HG03139 (cell line): ENCODE results near the gene OSBPL2.

ENCODE experiments used
- ATAC-seq: cut with Tn5 transposase; IDR thresholded peaks from one replicate; pipeline ENCODE4 v1.9.1; 2021; ENCODE audit not compliant: unreplicated experiment

OSBPL2 gene

DNA sequence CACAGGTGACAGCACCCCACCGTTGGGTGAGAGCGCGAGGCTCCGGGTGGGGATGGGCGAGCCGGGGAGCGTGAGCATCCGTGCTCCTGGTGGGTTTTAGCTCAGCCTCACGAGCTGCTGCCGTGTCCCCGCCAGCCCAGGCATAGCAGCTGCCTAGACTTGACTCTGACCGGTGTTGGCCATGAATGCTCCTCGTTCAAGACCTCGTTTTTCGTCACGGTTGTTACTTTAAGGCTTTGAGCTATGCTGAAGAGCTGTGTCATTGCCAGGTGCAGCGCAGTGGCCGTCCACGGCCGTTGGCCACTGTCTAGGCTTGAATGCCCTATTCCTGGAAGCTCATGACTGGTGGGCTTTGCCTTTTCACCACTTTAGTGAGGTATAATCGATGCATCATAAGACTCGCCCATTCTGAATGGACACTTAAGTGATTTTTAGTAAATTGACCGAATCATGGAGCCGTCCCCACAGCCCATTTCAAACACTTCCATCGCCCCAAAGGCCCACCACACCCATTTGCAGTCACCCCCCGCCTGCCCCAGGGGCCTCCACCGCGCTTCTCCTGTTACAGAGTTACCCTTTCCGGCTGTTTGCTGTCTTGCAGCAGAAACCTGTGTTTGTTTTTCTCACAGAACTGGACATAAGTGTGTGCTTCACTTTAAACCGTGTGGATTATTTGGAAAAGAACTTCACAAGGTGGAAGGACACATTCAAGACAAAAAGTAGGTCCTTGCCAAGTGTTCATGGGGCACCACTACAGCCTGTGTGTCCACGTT lies 43.0 kb downstream of the OSBPL2 start:
- no peak for ATAC-seq

DNA sequence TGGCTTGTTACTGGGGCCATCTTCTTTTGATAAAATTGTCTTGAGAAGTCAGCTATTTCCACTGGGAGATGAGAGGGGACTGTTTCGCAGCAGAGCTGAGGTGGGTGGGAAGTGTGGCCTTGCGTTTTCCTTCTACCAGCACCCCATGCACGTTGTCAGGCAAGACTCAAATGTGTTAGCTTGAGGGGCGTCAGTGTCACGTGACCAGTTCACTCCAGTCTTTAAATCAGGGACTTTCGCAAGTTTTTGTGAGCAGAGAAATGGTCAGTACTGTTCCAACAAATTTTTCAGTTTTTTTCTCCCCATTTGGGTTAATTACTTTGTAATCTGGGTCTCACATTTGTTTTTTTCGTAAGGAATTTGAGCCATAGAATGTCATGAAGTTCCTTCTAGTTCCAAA lies 43.8 kb downstream of the OSBPL2 start:
- ATAC-seq = no peak

DNA sequence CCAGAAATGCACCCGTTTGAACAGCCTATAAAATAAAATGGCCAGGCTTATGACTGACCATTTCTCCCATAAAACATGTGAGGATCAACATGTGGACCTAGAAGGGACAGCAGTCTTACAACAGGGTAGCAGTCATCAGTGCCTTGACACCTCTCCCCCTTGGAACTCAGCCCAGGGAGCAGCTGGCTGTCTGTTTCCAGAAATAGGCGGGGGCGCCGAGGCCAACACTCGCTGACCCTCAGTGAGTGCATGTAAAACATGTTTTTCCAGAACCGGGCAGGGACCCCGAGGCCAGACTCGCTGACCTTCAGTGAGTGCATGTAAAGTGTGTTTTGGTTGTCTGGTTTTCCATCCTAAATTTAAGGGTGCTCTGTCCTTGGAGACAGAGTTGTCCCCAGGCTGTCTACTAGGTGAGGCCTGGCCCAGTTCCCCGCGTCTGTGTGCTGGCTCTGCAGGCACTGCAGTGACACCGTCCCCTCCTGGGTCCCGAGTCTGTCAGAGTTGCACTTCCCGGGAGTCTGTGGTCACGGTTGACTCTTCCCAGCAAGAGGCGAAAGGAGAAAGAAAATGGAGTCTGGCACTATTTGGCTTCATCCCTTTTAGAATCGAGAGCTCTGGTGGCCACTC lies 44.7 kb downstream of the OSBPL2 start:
- ATAC-seq = no peak

DNA sequence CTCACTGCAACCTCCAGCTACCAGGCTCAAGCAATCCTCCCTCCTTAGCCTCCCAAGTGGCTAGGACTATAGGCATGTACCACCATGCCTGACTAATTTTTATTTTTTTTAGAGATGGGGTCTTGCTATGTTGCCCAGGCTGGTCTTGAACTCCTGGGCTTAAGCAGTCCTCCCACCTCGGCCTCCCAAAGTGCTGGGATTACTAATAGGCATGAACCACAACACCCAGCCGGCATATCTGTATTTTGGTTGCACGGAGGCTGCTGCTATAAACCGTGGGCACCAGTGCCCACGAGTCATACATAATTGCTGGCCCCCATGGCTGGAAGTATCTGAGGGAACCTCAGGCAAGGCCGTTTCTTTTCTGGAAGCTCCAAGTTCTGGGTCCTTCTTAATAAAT lies 46.1 kb downstream of the OSBPL2 start:
- ATAC-seq = no peak

DNA sequence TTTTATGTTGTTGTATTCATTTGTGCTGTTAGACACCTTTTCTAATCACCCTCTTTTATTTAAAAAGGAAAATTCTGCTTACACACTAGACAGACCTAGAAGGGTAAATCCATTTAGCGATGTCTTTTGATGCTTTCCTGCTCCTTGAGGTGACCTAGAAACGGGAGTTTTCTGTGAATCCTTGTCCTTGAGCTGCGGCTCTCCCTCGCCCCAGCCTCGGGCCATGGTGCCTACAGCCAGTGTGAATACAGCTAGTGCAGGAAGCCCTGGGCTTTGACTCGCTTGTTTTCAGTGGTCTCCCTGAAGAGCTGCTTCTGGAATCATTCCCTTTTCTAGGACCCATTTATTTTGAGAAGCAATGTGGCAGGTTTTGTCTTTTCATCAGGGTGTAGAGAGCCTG lies 46.8 kb downstream of the OSBPL2 start:
- no peak for ATAC-seq

DNA sequence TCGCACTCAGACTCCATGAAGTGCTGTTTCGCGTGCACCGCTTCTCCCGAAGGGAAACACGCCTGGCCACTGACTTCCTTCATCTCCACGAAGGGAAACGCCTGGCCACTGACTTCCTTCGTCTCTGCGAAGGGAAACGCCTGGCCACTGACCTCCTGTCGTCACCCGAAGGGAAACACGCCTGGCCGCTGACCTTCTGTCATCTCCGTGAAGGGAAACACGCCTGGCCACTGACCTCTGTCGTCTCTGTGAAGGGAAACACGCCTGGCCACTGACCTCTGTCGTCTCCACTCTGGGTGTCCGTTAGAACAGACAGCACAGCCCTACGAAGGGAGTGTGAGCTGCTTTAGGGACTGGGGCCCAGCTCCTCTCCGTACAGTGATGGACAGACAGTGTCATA lies 47.4 kb downstream of the OSBPL2 start:
- ATAC-seq = no peak

DNA sequence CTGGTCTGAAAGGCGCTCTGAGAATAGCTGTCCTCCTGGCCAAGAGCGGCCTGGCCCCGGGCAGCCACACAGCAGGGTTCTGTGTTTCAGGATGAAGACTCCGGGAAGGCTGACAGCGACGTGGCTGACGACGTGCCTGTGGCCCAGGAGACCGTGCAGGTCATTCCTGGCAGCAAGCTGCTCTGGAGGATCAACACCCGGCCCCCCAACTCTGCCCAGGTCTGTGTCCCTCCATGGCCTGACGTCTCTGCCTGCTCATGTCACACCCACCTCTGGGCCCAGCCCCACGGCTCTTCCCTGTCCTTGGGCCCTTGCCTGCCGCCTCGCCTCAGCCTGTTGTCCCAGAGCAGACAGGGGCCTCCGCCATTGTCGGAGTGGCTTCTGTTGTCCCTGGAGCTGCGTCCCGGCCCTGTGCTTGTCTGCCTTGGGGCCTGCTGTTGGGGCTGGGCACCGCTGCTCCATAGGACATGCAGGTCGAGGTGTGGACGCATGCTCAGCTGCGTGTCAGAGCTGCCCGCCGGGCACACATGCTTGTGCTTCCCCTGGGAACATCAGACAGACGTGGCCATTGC lies 48.3 kb downstream of the OSBPL2 start:
- no peak for ATAC-seq

DNA sequence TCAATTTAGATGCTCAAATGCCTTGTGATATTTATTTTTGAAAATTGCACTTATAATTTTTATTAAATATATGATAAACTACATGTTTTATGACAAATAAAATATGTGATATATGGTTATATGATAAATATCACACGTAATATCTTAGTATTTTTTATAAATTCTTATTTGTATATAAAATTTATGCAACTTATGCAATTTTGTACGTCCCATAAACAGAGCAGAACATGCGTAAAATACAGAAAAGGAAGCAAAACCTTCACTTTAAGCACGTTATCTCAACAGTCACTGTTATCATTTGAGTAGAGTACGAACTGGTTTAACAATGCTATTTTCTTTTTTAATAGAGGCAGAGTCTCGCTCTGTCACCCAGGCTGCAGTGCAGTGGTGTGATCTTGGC lies 48.8 kb downstream of the OSBPL2 start:
- no peak for ATAC-seq

DNA sequence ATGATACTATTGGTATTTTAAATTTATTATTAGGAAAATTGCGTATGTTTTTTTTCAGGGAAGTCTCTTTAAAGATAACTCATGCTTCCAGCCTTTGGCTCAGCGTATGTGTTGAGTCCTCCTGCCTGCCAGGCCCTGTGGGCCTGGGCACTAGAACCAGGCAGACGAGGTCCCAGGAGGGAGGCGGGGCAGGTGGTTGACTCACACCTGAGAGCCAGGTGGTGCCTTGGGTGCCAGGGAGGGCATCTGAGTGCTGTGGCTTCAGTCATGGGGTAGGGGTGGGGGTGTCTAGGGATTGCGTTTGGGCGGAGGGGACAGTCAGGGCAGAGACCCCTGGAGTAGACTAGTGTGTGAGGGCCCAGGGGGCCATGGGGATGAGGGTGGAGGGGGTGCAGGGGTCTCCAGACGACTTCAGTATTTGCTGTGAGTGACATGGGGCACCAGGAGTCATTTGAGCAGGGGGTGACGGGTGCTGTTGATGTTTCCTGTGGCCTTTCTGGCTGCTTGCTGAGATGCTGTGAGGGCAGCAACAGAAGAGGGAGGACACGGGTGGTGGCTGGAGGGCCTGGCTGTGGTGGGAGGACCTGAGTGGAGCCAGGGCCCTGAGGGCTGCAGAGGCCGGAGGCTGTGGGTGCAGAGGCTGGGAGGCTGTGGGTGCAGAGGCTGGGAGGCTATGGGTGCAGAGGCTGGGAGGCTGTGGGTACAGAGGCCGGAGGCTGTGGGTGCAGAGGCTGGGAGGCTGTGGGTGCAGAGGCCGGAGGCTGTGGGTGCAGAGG lies 49.6 kb downstream of the OSBPL2 start:
- no peak for ATAC-seq

DNA sequence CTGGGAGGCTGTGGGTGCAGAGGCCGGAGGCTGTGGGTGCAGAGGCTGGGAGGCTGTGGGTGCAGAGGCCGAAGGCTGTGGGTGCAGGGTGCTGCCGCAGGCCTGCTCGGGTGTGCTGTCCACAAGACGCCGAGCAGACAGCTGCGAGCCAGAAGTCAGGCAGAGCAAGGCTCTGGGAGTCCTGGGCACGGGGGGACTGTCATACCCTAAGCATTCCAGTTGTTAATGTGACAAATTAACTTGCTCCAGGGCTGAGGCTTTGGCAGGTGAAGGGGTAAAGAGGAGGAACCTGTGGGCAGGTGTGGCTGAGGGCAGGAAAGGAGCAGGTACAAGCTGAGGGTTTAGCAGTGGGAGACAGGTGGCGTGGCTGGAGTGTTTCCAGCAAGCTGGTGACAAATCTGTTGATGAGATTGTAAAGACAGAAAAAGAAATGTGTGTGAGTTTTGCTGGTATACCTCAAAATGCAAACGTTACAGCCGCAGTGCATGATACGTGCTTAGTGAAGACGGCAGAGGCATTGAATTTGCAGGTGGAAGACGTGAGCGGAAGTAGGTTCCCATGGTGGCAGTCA lies 50.3 kb downstream of the OSBPL2 start:
- no peak for ATAC-seq

DNA sequence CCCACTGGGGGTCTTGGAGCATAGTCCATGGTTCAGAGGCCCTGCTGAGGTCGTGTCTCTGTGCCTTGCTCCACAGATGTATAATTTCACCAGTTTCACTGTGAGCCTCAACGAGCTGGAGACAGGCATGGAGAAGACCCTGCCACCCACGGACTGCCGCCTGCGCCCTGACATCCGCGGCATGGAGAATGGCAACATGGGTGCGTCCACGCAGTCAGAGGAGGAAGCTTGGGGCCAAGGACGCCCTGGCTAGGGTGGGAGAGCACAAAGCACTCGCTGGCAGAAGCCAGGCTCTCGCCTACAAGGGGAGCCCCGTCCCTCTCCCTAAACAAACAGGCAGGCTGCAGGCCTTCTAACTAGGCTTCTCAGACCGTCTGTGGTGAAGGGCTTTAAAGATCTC lies 50.8 kb downstream of the OSBPL2 start:
- no peak for ATAC-seq

DNA sequence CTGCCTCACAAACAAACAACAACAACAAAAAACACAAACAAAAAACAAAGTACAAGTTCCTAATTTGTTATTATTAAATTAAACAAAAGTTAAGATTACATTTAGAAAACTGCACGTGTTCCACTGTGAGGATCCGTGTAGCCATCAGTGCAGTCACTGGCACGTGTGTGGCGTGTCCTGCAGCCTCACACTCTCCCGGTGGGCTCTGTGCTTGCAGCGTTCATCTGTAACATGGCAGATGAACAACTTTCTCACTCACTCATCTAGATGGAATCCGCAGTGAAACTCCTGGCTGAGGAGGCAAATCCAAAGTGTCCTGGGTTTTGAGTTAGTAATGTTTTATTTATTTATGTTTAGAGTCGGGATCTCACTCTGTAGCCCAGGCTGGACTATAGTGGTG lies 51.6 kb downstream of the OSBPL2 start:
- no peak for ATAC-seq

DNA sequence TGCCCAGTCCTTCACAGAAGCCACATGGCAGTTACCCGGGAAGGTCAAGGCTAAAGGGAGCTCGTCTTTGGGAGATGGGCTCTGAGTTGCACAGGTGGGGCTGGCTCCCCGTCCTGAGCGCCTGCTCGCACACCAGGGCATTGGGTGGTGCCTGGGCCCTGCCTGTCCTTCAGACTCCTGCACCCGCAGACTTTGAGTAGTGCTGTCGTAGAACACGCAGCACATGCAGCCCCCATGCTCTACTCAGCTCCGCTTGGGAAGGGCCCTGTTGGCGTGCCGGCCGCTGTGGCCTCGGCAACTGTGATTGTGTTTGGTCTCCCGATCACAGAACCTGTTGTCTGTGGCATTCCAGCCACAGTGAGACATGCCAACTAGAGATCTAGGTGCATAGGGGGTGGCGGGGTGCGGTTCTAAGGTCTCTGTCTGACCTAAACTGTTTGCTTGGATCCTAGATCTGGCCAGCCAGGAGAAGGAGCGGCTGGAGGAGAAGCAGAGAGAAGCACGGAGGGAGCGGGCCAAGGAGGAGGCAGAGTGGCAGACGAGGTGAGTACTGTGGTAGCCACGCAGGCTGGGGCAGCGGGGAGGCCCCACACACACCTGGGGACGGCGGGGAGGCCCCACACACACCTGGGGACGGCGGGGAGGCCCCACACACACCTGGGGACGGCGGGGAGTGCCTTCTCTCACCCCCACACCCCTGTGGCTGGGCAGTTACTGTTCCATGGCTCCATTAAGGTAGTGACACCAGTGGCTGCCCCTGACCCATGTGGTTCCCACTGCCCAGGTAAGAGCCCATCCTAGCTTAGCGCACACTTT lies 53.1 kb downstream of the OSBPL2 start:
- ATAC-seq = no peak

DNA sequence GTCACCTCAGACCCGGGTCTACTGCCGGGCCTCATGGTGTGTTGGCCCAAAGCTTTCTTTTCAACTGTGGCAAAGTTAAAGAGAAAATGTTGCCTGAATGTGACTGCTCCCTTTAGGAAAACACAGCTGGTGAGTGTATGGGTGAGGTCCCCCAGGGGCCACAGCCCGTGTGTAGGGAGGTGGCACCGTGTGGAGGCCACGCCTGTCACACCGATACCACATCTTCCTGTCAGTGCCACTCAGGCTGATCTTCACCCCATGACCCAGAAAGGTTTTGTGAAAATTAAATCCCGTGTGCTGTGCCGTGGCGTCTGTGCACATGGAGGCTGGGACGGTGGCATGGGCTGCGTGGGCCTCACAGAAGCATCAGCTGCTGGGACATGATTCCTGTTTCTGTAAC lies 53.8 kb downstream of the OSBPL2 start:
- no peak for ATAC-seq

DNA sequence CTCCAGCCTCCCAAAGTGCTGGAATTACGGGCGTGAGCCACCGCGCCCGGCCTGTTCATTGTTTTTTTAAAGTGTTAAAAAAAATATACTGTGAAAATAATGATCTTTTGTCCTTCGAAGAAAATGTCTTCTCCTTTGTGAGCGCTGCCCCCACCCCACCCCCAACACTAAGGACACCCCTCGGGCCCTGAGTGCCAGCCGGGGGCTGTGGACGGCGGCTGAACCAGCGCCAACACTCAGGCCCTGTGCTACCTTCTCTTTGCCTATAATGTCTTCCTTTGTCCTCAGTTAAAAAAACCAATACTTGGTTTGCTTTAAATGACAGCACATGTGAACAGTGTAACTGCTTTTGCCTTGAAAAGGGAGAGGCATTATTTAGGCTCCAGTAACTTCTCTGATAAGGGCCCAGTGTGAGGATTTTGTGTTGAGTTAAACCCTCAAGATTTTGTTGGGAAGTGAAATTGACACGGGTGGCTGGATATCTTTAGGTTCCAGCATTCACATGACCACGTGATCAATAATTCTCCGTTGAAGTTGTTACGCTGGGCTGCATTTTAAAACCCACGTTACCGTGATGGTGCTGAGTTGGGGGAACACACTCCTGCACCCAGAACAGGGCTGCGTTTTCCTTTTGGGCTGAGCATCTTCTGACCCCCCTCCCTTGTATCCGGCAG lies 54.9 kb downstream of the OSBPL2 start:
- no peak for ATAC-seq

DNA sequence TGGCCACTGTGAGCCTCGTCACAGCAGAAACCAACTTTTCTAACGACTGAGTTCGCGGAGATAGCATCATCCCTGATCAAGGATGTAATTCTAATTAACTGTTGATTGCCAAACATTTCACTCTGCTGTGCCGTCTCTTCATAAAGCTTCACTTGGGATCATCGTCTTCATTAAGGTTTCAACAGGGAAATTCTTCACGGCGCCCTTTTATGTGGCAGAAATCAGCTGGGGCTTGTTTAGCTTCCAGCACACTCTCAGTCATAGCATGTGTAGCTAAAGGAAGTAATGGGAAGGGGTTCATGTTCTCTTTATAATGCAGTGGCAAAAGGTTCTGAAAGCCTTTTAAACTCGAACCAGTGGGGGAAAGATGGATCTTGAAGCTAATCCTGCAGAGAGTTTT lies 55.6 kb downstream of the OSBPL2 start:
- ATAC-seq = no peak

DNA sequence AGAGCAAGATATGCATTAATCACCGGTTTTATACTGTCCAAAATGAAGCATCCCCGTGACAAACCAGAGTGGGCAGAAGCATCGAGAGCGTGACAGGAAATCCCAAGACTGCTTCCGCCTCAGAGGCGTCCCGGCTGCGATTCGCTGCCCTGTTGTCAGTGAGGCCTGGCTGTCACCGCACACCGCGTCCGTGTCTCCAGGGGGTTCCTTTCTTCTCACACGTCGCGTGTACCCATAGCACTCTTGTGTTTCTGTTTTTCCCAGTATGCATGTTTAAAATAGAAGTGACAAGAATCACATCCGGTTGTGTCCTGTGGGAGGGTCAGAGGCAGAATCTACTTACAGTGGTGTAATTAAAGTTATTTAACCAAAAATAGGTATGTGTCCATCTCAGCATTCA lies 56.2 kb downstream of the OSBPL2 start:
- ATAC-seq = no peak

DNA sequence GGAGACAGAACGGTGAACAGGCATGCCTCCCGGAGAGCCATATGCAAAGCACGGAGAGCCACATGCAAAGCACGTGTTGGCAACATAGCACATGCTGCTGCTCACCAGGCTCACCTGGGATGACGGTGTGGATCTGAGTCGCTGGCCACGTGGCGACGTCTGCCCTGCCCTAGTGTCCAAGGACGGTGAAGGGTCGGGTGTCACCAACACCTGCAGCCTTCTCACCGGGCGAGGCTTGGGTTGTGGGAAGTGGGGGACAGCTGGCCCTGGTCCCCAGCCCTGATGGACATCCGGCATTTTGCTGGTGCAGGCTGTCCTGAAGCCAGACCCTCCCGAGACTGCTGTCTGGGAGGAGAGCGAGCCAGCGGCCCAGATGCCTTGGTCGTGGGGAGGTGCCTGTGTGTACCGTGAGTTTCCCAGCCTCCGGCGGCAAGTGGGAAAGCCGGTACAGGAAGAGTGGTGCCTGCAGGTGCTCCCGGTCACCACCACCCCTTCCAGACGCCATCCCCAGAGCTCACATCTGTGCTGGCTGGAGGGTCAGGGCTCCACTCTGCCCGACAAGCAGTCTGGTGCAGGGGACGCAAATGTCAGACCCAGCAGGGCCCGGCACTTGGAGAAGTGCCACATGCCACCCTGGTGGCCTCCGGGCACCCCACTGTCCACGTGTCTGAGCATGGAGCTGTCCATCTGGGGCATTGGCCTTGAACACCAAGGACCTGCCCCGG lies 58.6 kb downstream of the OSBPL2 start:
- ATAC-seq = no peak

DNA sequence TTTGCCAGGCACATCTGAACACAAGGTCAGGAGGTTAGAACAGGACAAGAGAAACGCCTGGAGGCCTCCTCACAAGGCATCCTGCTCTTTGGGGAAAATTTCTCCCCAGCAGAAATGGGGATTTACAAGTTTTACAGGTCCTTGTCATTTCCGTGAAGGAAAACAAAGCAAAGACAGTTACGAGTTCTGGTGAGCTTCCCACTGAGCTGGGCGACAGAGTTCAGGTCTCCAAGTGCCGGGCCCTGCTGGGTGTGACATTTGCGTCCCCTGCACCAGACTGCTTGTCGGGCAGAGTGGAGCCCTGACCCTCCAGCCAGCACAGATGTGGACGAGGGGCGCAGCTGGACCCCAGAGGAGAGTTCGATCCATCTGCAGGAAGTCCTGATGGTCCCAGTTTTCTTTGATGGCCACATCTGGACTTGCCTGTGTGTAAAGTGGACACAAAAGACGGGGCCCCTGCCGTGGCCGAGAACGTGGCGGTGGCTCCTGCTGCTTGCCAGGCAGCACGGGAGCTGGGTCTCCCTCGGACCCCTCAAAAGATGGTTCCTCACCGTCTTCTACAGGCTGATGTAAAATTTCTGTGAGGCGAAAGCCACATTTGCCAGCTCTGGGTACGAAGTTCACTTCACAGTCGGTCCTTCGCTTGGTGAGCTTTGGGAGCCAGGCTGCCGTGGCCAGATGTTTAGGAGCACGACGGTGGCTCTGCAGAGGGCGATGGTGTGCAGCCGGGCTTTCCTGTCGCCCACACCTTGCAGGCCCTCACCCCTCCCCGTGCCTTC lies 59.3 kb downstream of the OSBPL2 start:
- ATAC-seq = no peak
